Measurements from ENCODE around the gene TM2D3.

- no peak for TF ChIP-seq SP1 (IDR thresholded peaks at IDR 0.05)
- TF ChIP-seq SUZ12 (IDR thresholded peaks at IDR 0.05), result no peak
- TF ChIP-seq LEF1 (IDR thresholded peaks at IDR 0.05; ENCODE audit: borderline replicate concordance), result no peak
- TF ChIP-seq TARDBP (IDR thresholded peaks at IDR 0.05), result no peak
- no peak for TF ChIP-seq BHLHE40 (IDR thresholded peaks at IDR 0.05; ENCODE audit: borderline replicate concordance)
- no peak for TF ChIP-seq FOXK2 (IDR thresholded peaks at IDR 0.05)
- TF ChIP-seq, protein P1, sequence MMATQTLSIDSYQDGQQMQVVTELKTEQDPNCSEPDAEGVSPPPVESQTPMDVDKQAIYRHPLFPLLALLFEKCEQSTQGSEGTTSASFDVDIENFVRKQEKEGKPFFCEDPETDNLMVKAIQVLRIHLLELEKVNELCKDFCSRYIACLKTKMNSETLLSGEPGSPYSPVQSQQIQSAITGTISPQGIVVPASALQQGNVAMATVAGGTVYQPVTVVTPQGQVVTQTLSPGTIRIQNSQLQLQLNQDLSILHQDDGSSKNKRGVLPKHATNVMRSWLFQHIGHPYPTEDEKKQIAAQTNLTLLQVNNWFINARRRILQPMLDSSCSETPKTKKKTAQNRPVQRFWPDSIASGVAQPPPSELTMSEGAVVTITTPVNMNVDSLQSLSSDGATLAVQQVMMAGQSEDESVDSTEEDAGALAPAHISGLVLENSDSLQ (IDR thresholded peaks at IDR 0.05), result no peak
- no peak for TF ChIP-seq HDGF (IDR thresholded peaks at IDR 0.05; ENCODE audit: borderline replicate concordance)
- no peak for TF ChIP-seq ELF4 (IDR thresholded peaks at IDR 0.05)
- TF ChIP-seq ARNT (IDR thresholded peaks at IDR 0.05), result no peak
- no peak for TF ChIP-seq CTBP1 (IDR thresholded peaks at IDR 0.05; ENCODE audit: borderline replicate concordance)
- TF ChIP-seq FOXM1 (IDR thresholded peaks at IDR 0.05; ENCODE audit: borderline replicate concordance), result no peak
Measured at GRCh38 chr15:101611007-101611406, 41.2 kb downstream of the TM2D3 start.

Measured in HEK293T (cell line).